WTC11 (cell line): Measurements from ENCODE around the gene THRA.

Experiments
- ATF2 ChIP-seq: sonication (generic); formaldehyde crosslinking; IDR thresholded peaks from 2 replicates; pipeline ENCODE4 v1.8.1; 2022; ENCODE audit warnings: low read depth, missing genetic modification reagents, borderline replicate concordance
- ATF3 ChIP-seq: sonication (generic); formaldehyde crosslinking; conservative IDR thresholded peaks from 2 replicates; pipeline ENCODE4 v1.8.1; 2022; ENCODE audit warnings: mild to moderate bottlenecking, missing genetic modification reagents
- CBFB ChIP-seq: sonication (generic); formaldehyde crosslinking; IDR thresholded peaks from 2 replicates; pipeline ENCODE4 v1.8.1; 2022; ENCODE audit warnings: mild to moderate bottlenecking, low read depth, missing genetic modification reagents
- CTCF ChIP-seq: fragments of 200-600 bp; IDR thresholded peaks from 2 replicates; pipeline ENCODE4 v1.8.0; 2022; ENCODE audit warnings: antibody characterized with exemption
- FOXK1 ChIP-seq: sonication (generic); formaldehyde crosslinking; IDR thresholded peaks from 2 replicates; pipeline ENCODE4 v1.8.0; 2022; ENCODE audit warnings: mild to moderate bottlenecking, moderate library complexity, missing genetic modification reagents
- MAX ChIP-seq: sonication (generic); formaldehyde crosslinking; IDR thresholded peaks from 2 replicates; pipeline ENCODE4 v1.8.0; 2022; ENCODE audit warnings: mild to moderate bottlenecking, missing genetic modification reagents
- MXD4 ChIP-seq: fragments of 250-450 bp; sonication (Bioruptor Pico); IDR thresholded peaks from 2 replicates; pipeline ENCODE4 v1.8.0; 2021; ENCODE audit warnings: mild to moderate bottlenecking, moderate library complexity, borderline replicate concordance
- PRDM15 ChIP-seq: sonication (generic); formaldehyde crosslinking; IDR thresholded peaks from 2 replicates; pipeline ENCODE4 v1.8.0; 2022; ENCODE audit warnings: missing genetic modification reagents
- SP1 ChIP-seq: sonication (generic); formaldehyde crosslinking; conservative IDR thresholded peaks from 2 replicates; pipeline ENCODE4 v1.8.1; 2022; ENCODE audit warnings: missing genetic modification reagents
- USF2 ChIP-seq: sonication (generic); formaldehyde crosslinking; IDR thresholded peaks from 2 replicates; pipeline ENCODE4 v1.8.1; 2023; ENCODE audit warnings: mild to moderate bottlenecking, missing genetic modification reagents, moderate library complexity
- ZBTB21 ChIP-seq: sonication (generic); formaldehyde crosslinking; IDR thresholded peaks from 2 replicates; pipeline ENCODE4 v1.8.1; 2023; ENCODE audit warnings: mild to moderate bottlenecking, missing genetic modification reagents, borderline replicate concordance
- ZNF281 ChIP-seq: sonication (generic); formaldehyde crosslinking; IDR thresholded peaks from 2 replicates; pipeline ENCODE4 v1.8.0; 2023; ENCODE audit warnings: mild to moderate bottlenecking, missing genetic modification reagents

GRCh38 chr17:40063901-40064531 is 1.3 kb downstream of the THRA start:
- TF ChIP-seq USF2 (CRISPR knock-in tag) (no peak), MAX (no peak), CTCF (no peak), ZNF281 (CRISPR knock-in tag) (no peak), MXD4 (no peak), ATF3 (no peak), ATF2 (no peak), PRDM15 (no peak), ZBTB21 (CRISPR knock-in tag) (no peak), FOXK1 (CRISPR knock-in tag) (no peak), SP1 (CRISPR knock-in tag) (no peak), CBFB (CRISPR knock-in tag) (no peak)
